Endodermal cell (in vitro differentiated cells): ENCODE results near the gene BCL2L14. TPM values are rescaled to one million over a fixed set of nuclear protein-coding genes. Genes with fewer than 3 reads are reported as not detected.

Experiments used
- DNase-seq: peaks from one replicate; pipeline ENCODE4 v3.0.0-alpha.2; 2017
- H3K27ac ChIP-seq: 2 replicates; pipeline ENCODE4 v1.5.1; 2013; ENCODE audit warnings: mild to moderate bottlenecking, low read depth, low read length, moderate library complexity
- H3K27me3 ChIP-seq: 2 replicates; pipeline ENCODE4 v1.6.1; 2013; ENCODE audit warnings: mild to moderate bottlenecking, low read length, moderate library complexity; ENCODE audit not compliant: insufficient read depth, control insufficient read depth, poor library complexity, severe bottlenecking
- H3K36me3 ChIP-seq: 2 replicates; pipeline ENCODE4 v1.7.0; 2013; ENCODE audit warnings: mild to moderate bottlenecking, low read length, moderate library complexity; ENCODE audit not compliant: control insufficient read depth, insufficient read depth
- H3K4me1 ChIP-seq: one replicate; pipeline ENCODE4 v1.7.0; 2013; ENCODE audit warnings: low read length; ENCODE audit not compliant: control insufficient read depth, insufficient read depth
- H3K4me3 ChIP-seq: 2 replicates; pipeline ENCODE4 v1.5.1; 2013; ENCODE audit warnings: mild to moderate bottlenecking, low read length, moderate library complexity
- H3K9ac ChIP-seq: 2 replicates; pipeline ENCODE4 v1.6.1; 2013; ENCODE audit warnings: mild to moderate bottlenecking, low read length, moderate library complexity; ENCODE audit not compliant: poor library complexity, severe bottlenecking; ENCODE audit errors: extremely low read depth
- H3K9me3 ChIP-seq: 2 replicates; pipeline ENCODE4 v1.6.1; 2013; ENCODE audit warnings: mild to moderate bottlenecking, low read length, moderate library complexity; ENCODE audit not compliant: control insufficient read depth
- H3K27ac Mint-ChIP-seq: 2 replicates; pipeline ENCODE4 v1.8.0; 2020; ENCODE audit warnings: mixed read lengths
- H3K27me3 Mint-ChIP-seq: 2 replicates; pipeline ENCODE4 v1.8.0; 2021; ENCODE audit warnings: mild to moderate bottlenecking, mixed read lengths; ENCODE audit not compliant: insufficient read depth
- H3K36me3 Mint-ChIP-seq: 2 replicates; pipeline ENCODE4 v1.8.0; 2020; ENCODE audit warnings: low read depth, mixed read lengths
- H3K4me1 Mint-ChIP-seq: 2 replicates; pipeline ENCODE4 v1.8.0; 2020; ENCODE audit warnings: mixed read lengths
- H3K4me3 Mint-ChIP-seq: 2 replicates; pipeline ENCODE4 v1.8.0; 2020; ENCODE audit warnings: mild to moderate bottlenecking, moderate library complexity, mixed read lengths
- H3K9me3 Mint-ChIP-seq: 2 replicates; pipeline ENCODE4 v1.8.0; 2020; ENCODE audit warnings: mild to moderate bottlenecking, mixed read lengths
- CTCF ChIP-seq: fragments of 200-600 bp; sonication (generic); conservative IDR thresholded peaks from 2 replicates; pipeline ENCODE4 v1.5.0; 2021; ENCODE audit warnings: antibody characterized with exemption, mild to moderate bottlenecking
- WGBS, 2 experiments: methylation state at CpG; one replicate each; pipeline versions ENCODE4 v1.1.5 to v1.1.7; 2013; ENCODE audit warnings: missing lambda C conversion rate in 2 of 2, mixed read lengths in 1 of 2; ENCODE audit not compliant: insufficient coverage in 1 of 2, insufficient read length in 1 of 2; 5-methylcytosine and 5-hydroxymethylcytosine counted together
- total RNA-seq, 2 donors: library from RNA; stranded (reverse); fragmentation: NEBNext Ultra II Directional in 1 of 2; extraction: Animal tissue kit (Norgen Biotek cat#: 25700) in 1 of 2; gene quantifications; 2 replicates in 1 of 2; 3 replicates in 1 of 2; pipeline ENCODE4 v1.2.1, GENCODE V29; 2021

Gene BCL2L14
- total RNA-seq, 2 donors from 2014 or later: 4.4 to 10.5 TPM

GRCh38 chr12:12123036-12123604, 52.4 kb downstream of the BCL2L14 start:
- H3K4me3 ChIP-seq: no peak overlapping the region
- no peaks in the 10 kb centered on the region for H3K27me3 ChIP-seq
- Mint-ChIP-seq H3K4me3 (no peak overlapping the region), H3K27ac (no peak overlapping the region), H3K27me3 (no peaks in the 10 kb centered on the region), H3K9me3 (no peaks in the 10 kb centered on the region), H3K4me1 (peaks cover 12% of the 10 kb centered on the region), H3K36me3 (peaks cover 90% of the 10 kb centered on the region)
- no peaks in the 10 kb centered on the region for H3K9me3 ChIP-seq
- no peaks in the 10 kb centered on the region for H3K4me1 ChIP-seq
- peaks cover 95% of the 10 kb centered on the region for H3K36me3 ChIP-seq
- no peak for DNase-seq
- no peak for TF ChIP-seq CTCF
- WGBS, 2 experiments: 80% methylated on average over 2 of the region's 3 CpGs; no CpG with 5 or more reads in 1 of the 2 experiments
- H3K9ac ChIP-seq: no peak overlapping the region
- no peak overlapping the region for H3K27ac ChIP-seq

GRCh38 chr12:12126551-12126950, 55.8 kb downstream of the BCL2L14 start:
- H3K27me3 ChIP-seq: no peaks in the 10 kb centered on the region
- no peak overlapping the region for H3K4me3 Mint-ChIP-seq
- no peaks in the 10 kb centered on the region for H3K27me3 Mint-ChIP-seq
- DNase-seq: no peak
- H3K4me3 ChIP-seq: no peak overlapping the region
- no peaks in the 10 kb centered on the region for H3K4me1 ChIP-seq
- H3K36me3 ChIP-seq: peaks cover 94% of the 10 kb centered on the region
- no peak overlapping the region for H3K27ac ChIP-seq
- peaks cover 86% of the 10 kb centered on the region for H3K36me3 Mint-ChIP-seq
- TF ChIP-seq CTCF: no peak
- H3K9me3 Mint-ChIP-seq: no peaks in the 10 kb centered on the region
- H3K27ac Mint-ChIP-seq: no peak overlapping the region
- H3K9ac ChIP-seq: no peak overlapping the region
- peaks cover 2% of the 10 kb centered on the region for H3K9me3 ChIP-seq
- peaks cover 3% of the 10 kb centered on the region for H3K4me1 Mint-ChIP-seq
- WGBS, 2 experiments: 83 to 96% methylated on average over 2 to 3 of the region's 4 CpGs

GRCh38 chr12:12127304-12127703, 56.6 kb downstream of the BCL2L14 start:
- H3K27me3 ChIP-seq: no peaks in the 10 kb centered on the region
- 98 to 100% methylated on average over 1 to 2 of the region's 2 CpGs for WGBS, 2 experiments
- H3K27ac ChIP-seq: no peak overlapping the region
- Mint-ChIP-seq H3K9me3 (no peaks in the 10 kb centered on the region), H3K36me3 (peaks cover 85% of the 10 kb centered on the region), H3K27ac (no peak overlapping the region), H3K27me3 (no peaks in the 10 kb centered on the region), H3K4me3 (no peak overlapping the region), H3K4me1 (peaks cover 3% of the 10 kb centered on the region)
- H3K36me3 ChIP-seq: peaks cover 93% of the 10 kb centered on the region
- DNase-seq: no peak
- no peak overlapping the region for H3K9ac ChIP-seq
- TF ChIP-seq CTCF: no peak
- H3K4me1 ChIP-seq: no peaks in the 10 kb centered on the region
- H3K4me3 ChIP-seq: no peak overlapping the region
- peaks cover 5% of the 10 kb centered on the region for H3K9me3 ChIP-seq
